ENCODE results near the gene BBS12.
A peak's percentile ranks its signal among the peaks of the same experiment; 100 is the strongest.

Gene BBS12

GRCh38 chr4:122775039-122775438, 42.5 kb downstream of the BBS12 start:
- no peak overlapping the region for H3K4me3 ChIP-seq (ENCODE audit: low read depth, low read length)
- DNase-seq (ENCODE audit: low read depth, low spot score) = no peak
- TF ChIP-seq, protein P1, sequence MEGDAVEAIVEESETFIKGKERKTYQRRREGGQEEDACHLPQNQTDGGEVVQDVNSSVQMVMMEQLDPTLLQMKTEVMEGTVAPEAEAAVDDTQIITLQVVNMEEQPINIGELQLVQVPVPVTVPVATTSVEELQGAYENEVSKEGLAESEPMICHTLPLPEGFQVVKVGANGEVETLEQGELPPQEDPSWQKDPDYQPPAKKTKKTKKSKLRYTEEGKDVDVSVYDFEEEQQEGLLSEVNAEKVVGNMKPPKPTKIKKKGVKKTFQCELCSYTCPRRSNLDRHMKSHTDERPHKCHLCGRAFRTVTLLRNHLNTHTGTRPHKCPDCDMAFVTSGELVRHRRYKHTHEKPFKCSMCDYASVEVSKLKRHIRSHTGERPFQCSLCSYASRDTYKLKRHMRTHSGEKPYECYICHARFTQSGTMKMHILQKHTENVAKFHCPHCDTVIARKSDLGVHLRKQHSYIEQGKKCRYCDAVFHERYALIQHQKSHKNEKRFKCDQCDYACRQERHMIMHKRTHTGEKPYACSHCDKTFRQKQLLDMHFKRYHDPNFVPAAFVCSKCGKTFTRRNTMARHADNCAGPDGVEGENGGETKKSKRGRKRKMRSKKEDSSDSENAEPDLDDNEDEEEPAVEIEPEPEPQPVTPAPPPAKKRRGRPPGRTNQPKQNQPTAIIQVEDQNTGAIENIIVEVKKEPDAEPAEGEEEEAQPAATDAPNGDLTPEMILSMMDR (IDR thresholded peaks at IDR 0.05; ENCODE audit: low read depth, low read length) = no peak
- in situ Hi-C loops (cut with HindIII; ENCODE audit: low sequenced_read_pairs) = no loop called here

DNA sequence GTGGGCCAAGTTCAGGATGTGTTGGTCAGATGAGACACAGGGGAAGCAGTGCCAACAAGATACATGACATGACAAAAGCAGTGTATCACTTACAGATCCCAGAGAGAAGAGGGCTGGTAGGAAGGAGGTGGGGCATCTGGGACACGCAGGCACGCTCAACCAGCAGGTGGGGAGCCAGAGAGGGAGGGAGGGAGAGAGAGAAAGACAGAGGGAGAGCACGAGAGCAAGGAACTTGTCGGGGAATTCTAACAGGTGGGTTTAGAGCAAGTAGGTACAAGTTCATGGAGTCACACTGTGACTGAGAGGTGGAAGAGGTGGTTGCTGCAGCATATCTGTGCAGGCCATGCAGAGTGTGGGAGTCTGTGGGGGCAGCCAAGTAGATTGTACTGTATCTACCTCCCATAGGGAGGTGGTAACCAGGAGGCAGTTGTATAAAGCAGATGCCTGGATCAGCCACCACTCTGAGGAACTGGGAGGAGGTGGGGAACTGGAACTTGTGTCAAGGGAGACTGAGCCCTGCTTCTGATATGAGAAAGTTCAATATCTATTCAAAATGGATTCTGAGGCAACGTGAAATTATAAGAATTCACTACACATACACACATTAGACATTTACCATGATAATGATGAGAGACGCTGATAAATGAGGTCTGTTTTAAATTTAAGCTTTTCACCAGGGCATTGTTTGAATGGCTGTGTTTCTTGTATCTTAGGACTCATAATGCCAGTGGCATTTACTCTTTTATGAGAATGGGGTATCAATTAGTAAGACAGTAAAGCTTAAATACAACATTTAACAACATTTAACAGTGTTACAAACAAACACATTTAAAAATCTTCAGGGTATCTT, 43.7 kb downstream of the BBS12 start:
- no peak for DNase-seq (ENCODE audit: low read depth, low spot score)
- H3K4me3 ChIP-seq (ENCODE audit: low read depth, low read length) = no peak overlapping the region
- TF ChIP-seq, protein P1 (IDR thresholded peaks at IDR 0.05; ENCODE audit: low read depth, low read length) = no peak
- in situ Hi-C loops (cut with HindIII; ENCODE audit: low sequenced_read_pairs) = no loop called here

DNA sequence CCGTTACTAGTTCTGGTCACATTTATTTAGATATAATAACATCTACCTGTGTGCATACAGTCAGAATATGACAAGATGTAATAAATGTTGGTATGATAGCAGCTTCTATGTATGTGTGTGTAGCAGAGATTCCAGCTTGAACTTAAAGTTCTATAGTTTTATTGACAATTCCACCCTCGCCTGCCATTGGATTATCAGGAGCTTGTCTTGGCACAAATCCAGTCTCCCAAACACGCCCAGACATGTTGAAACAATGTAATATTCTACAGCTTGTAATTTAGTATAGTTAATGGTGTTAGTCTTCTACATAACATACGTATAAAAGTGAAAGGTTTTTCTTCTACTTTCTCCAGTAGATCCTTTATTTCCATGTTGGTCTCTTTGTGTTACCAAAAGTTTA, 44.4 kb downstream of the BBS12 start:
- H3K4me3 ChIP-seq (ENCODE audit: low read depth, low read length) = no peak overlapping the region
- in situ Hi-C loops (cut with HindIII; ENCODE audit: low sequenced_read_pairs) = no loop called here
- TF ChIP-seq, protein P1 (IDR thresholded peaks at IDR 0.05; ENCODE audit: low read depth, low read length) = no peak
- no peak for DNase-seq (ENCODE audit: low read depth, low spot score)

- TF ChIP-seq, protein P1 (IDR thresholded peaks at IDR 0.05; ENCODE audit: low read depth, low read length) = no peak
- H3K4me3 ChIP-seq (ENCODE audit: low read depth, low read length) = no peak overlapping the region
- DNase-seq (ENCODE audit: low read depth, low spot score) = peak; percentile 66
- in situ Hi-C loops (cut with HindIII; ENCODE audit: low sequenced_read_pairs) = no loop called here
These were observed 45.6 kb downstream of the BBS12 start for GRCh38 chr4:122777846-122778673.

DNA sequence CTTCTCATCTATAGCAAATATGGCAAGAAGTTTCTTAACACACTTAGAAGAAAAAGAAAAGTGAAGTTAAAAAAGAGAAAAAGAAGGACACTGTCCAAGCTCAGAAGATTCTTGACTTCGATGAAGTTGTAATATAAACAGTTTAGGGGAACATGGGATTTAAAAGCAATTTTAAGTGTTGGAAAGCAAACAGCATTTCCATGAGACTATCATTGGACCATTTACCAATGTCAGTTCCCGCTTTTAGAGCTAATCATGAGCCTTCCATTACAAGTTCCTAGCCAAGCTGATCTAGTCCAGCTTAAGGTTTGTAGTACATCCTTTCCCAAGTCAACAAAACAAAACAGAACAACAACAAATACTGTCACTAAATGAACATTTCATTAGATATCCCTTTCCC, 49.0 kb downstream of the BBS12 start:
- no peak for DNase-seq (ENCODE audit: low read depth, low spot score)
- no peak overlapping the region for H3K4me3 ChIP-seq (ENCODE audit: low read depth, low read length)
- in situ Hi-C loops (cut with HindIII; ENCODE audit: low sequenced_read_pairs) = no loop called here
- TF ChIP-seq, protein P1 (IDR thresholded peaks at IDR 0.05; ENCODE audit: low read depth, low read length) = no peak

- peak; percentile 89 for DNase-seq (ENCODE audit: low read depth, low spot score)
- TF ChIP-seq, protein P1 (IDR thresholded peaks at IDR 0.05; ENCODE audit: low read depth, low read length) = no peak
- in situ Hi-C loops (cut with HindIII; ENCODE audit: low sequenced_read_pairs) = no loop called here
- H3K4me3 ChIP-seq (ENCODE audit: low read depth, low read length) = no peak overlapping the region
These were observed 51.1 kb downstream of the BBS12 start for GRCh38 chr4:122783301-122784215.
